ENCODE data around the gene PDHX.

Gene PDHX

DNA sequence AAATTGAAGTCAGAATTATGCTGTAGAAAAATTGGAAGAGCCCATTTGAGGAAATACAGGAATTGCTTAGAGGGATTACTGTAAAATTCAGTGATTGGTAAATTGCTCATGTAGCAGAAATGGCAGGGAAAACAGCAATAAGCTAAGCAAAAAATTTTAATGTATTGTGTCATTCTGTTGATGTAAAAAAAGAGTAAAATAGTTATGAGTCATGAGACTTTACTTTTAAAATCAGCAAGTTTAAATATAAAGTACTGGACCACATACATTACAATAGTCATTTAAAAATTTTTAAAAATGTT, 10.4 kb downstream of the PDHX start:
- no peak overlapping the region for H3K4me3 ChIP-seq (ENCODE audit: insufficient read depth, low read depth, low read length, poor library complexity, severe bottlenecking)
- peaks cover 3% of the 10 kb centered on the region for H3K4me1 ChIP-seq (ENCODE audit: control insufficient read depth, insufficient read depth, low read length, poor library complexity, severe bottlenecking)
- H3K36me3 ChIP-seq (ENCODE audit: control insufficient read depth, insufficient read depth, low read length), result peaks cover 4% of the 10 kb centered on the region
- no peak for DNase-seq
- H3K27me3 ChIP-seq (replicated peaks; ENCODE audit: control insufficient read depth, insufficient read depth, low read length, poor library complexity, severe bottlenecking), result no peaks in the 10 kb centered on the region
- no peaks in the 10 kb centered on the region for H3K9me3 ChIP-seq (ENCODE audit: control insufficient read depth, low read length)
- H3K27ac ChIP-seq (ENCODE audit: insufficient read depth, low read length, poor library complexity, severe bottlenecking), result no peak overlapping the region

DNA sequence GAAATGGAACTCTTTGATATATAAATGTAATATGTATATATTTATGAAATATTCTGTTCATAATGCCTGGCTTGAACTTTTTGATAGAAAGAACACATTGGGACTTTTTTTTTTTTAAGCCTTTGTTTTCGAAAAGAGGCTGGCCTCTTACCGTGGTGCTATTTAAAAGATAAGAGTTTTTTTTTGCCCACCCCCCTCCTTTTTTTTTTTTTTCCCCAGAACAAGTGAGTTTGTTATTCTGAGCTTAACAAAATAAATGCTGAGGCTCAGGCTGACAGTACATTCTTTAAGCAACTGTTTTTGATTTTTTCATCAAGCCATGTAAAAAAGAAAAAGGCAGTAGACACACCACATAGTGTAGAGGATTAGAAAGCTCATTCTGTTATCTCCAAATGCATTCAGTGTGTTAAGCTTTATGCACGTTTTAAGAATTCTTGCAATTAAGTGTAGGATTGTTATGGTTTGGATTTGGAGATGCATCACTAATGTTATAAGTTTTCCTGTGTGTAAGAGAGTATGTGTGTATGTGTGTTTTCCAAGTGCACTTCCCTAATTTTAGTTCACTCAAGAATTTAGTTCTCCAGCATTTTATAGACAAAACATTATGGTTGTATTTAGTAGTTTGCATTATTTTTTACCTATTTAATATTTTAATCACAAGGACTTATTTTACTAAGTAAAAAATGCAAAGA, 12.0 kb downstream of the PDHX start:
- DNase-seq, result no peak
- Histone ChIP-seq H3K4me1 (ENCODE audit: control insufficient read depth, insufficient read depth, low read length, poor library complexity, severe bottlenecking) (peaks cover 3% of the 10 kb centered on the region), H3K9me3 (ENCODE audit: control insufficient read depth, low read length) (no peaks in the 10 kb centered on the region), H3K27me3 (replicated peaks; ENCODE audit: control insufficient read depth, insufficient read depth, low read length, poor library complexity, severe bottlenecking) (no peaks in the 10 kb centered on the region), H3K27ac (ENCODE audit: insufficient read depth, low read length, poor library complexity, severe bottlenecking) (no peak overlapping the region), H3K36me3 (ENCODE audit: control insufficient read depth, insufficient read depth, low read length) (peaks cover 10% of the 10 kb centered on the region), H3K4me3 (ENCODE audit: insufficient read depth, low read depth, low read length, poor library complexity, severe bottlenecking) (no peak overlapping the region)

GRCh38 chr11:34928960-34929680, 12.7 kb downstream of the PDHX start:
- Histone ChIP-seq H3K36me3 (ENCODE audit: control insufficient read depth, insufficient read depth, low read length) (peaks cover 10% of the 10 kb centered on the region), H3K9me3 (ENCODE audit: control insufficient read depth, low read length) (no peaks in the 10 kb centered on the region), H3K4me1 (ENCODE audit: control insufficient read depth, insufficient read depth, low read length, poor library complexity, severe bottlenecking) (peaks cover 3% of the 10 kb centered on the region), H3K27ac (ENCODE audit: insufficient read depth, low read length, poor library complexity, severe bottlenecking) (no peak overlapping the region), H3K4me3 (ENCODE audit: insufficient read depth, low read depth, low read length, poor library complexity, severe bottlenecking) (no peak overlapping the region), H3K27me3 (replicated peaks; ENCODE audit: control insufficient read depth, insufficient read depth, low read length, poor library complexity, severe bottlenecking) (no peaks in the 10 kb centered on the region)
- no peak for DNase-seq

DNA sequence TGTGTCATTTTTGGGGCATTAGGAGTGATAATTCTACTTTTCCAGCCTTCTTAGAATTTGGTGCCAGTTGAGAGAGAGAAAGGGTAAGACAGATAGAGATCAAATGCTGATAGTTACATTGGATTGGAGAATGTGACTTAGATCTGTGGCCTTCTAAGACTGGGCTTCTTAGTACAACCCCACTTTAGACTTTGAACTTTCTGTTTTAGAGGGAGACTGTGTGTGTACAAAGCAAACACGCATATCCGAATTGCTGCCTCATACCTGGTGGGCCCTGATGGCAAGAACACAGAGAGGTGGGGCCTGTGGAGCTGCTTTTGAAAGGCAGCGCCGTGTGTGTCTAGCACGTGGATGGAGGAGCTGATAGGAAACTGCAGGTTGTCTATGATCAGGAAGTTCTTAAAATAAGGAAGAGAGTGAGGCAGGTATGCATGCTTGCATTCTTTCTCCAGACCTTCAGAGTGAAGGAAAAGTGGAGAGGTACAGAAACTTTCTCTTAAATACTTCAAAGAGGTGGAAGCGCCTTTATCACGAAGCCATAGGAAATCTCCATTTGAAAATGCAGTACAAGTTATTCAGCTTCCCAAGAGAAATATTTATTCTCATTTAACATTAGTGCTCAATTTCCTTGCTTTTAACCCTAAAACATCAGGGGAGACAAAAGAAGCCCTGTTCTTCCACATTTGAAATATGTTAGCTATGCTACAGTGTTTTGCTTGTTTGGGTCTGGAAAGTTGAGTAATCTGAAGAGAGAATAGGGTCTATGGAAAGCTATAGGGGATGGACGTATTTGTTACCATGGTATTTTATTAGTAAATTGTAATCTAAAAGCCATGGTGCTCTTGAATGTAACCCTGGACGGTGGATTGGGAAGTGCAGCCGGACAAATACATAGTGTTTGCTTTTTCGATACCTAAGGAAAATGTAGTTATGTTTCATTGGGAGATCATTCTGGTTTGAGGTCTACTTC, 13.7 kb downstream of the PDHX start:
- DNase-seq, result no peak
- Histone ChIP-seq H3K27ac (ENCODE audit: insufficient read depth, low read length, poor library complexity, severe bottlenecking) (no peak overlapping the region), H3K9me3 (ENCODE audit: control insufficient read depth, low read length) (no peaks in the 10 kb centered on the region), H3K27me3 (replicated peaks; ENCODE audit: control insufficient read depth, insufficient read depth, low read length, poor library complexity, severe bottlenecking) (no peaks in the 10 kb centered on the region), H3K4me1 (ENCODE audit: control insufficient read depth, insufficient read depth, low read length, poor library complexity, severe bottlenecking) (peaks cover 3% of the 10 kb centered on the region), H3K4me3 (ENCODE audit: insufficient read depth, low read depth, low read length, poor library complexity, severe bottlenecking) (no peak overlapping the region), H3K36me3 (ENCODE audit: control insufficient read depth, insufficient read depth, low read length) (peaks cover 10% of the 10 kb centered on the region)

- no peak for DNase-seq
- Histone ChIP-seq H3K27ac (ENCODE audit: insufficient read depth, low read length, poor library complexity, severe bottlenecking) (no peak overlapping the region), H3K4me3 (ENCODE audit: insufficient read depth, low read depth, low read length, poor library complexity, severe bottlenecking) (no peak overlapping the region), H3K4me1 (ENCODE audit: control insufficient read depth, insufficient read depth, low read length, poor library complexity, severe bottlenecking) (no peaks in the 10 kb centered on the region), H3K36me3 (ENCODE audit: control insufficient read depth, insufficient read depth, low read length) (peaks cover 6% of the 10 kb centered on the region), H3K9me3 (ENCODE audit: control insufficient read depth, low read length) (no peaks in the 10 kb centered on the region), H3K27me3 (replicated peaks; ENCODE audit: control insufficient read depth, insufficient read depth, low read length, poor library complexity, severe bottlenecking) (no peaks in the 10 kb centered on the region)
These were observed 20.7 kb downstream of the PDHX start for GRCh38 chr11:34936945-34937629.

DNA sequence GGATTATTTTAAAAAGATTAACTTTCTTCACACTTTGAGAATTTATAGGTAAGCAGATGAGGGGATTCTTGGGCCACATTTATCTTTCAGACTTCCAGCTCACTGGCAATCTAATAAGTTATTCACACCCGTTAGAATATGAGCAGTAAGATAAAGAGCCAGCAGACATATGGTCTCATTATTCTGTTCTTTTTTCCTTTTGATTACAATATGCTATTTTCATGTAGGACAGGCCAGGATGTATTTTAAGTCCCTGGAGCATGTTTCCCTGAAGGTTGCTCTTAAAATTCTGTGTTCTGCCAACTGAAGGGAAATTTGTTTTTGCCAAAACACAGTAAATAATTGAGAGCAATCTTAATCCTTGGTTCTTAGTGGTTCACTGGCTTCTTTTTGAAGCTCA, 22.2 kb downstream of the PDHX start:
- no peaks in the 10 kb centered on the region for H3K4me1 ChIP-seq (ENCODE audit: control insufficient read depth, insufficient read depth, low read length, poor library complexity, severe bottlenecking)
- H3K36me3 ChIP-seq (ENCODE audit: control insufficient read depth, insufficient read depth, low read length), result no peaks in the 10 kb centered on the region
- no peak for DNase-seq
- no peak overlapping the region for H3K27ac ChIP-seq (ENCODE audit: insufficient read depth, low read length, poor library complexity, severe bottlenecking)
- H3K4me3 ChIP-seq (ENCODE audit: insufficient read depth, low read depth, low read length, poor library complexity, severe bottlenecking), result no peak overlapping the region
- H3K9me3 ChIP-seq (ENCODE audit: control insufficient read depth, low read length), result no peaks in the 10 kb centered on the region
- H3K27me3 ChIP-seq (replicated peaks; ENCODE audit: control insufficient read depth, insufficient read depth, low read length, poor library complexity, severe bottlenecking), result no peaks in the 10 kb centered on the region

- H3K27me3 ChIP-seq (replicated peaks; ENCODE audit: control insufficient read depth, insufficient read depth, low read length, poor library complexity, severe bottlenecking), result no peaks in the 10 kb centered on the region
- no peak overlapping the region for H3K27ac ChIP-seq (ENCODE audit: insufficient read depth, low read length, poor library complexity, severe bottlenecking)
- no peak overlapping the region for H3K4me3 ChIP-seq (ENCODE audit: insufficient read depth, low read depth, low read length, poor library complexity, severe bottlenecking)
- no peaks in the 10 kb centered on the region for H3K4me1 ChIP-seq (ENCODE audit: control insufficient read depth, insufficient read depth, low read length, poor library complexity, severe bottlenecking)
- no peak for DNase-seq
- H3K9me3 ChIP-seq (ENCODE audit: control insufficient read depth, low read length), result no peaks in the 10 kb centered on the region
- H3K36me3 ChIP-seq (ENCODE audit: control insufficient read depth, insufficient read depth, low read length), result no peaks in the 10 kb centered on the region
These were observed 23.7 kb downstream of the PDHX start for GRCh38 chr11:34940026-34940677.

DNA sequence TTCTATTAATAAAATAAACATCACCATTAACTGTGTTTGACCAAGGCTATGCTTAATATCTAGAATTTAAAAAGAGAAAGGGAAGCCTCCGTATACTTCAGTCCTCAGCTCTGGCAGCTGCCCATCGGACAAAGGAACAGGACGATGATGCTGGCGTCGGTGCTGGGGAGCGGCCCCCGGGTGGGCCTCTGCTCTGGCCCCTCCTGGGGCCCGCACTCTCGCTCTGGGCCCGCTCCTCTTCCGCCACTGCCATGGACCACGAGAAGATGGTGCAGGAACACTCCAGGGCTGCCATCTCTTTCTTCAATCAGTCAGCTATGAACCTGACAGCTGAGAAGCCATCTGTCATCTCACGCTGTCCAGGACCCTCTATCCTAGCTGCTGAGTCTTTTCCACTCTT, 25.3 kb downstream of the PDHX start:
- no peaks in the 10 kb centered on the region for H3K9me3 ChIP-seq (ENCODE audit: control insufficient read depth, low read length)
- H3K27me3 ChIP-seq (replicated peaks; ENCODE audit: control insufficient read depth, insufficient read depth, low read length, poor library complexity, severe bottlenecking), result no peaks in the 10 kb centered on the region
- no peak for DNase-seq
- H3K36me3 ChIP-seq (ENCODE audit: control insufficient read depth, insufficient read depth, low read length), result no peaks in the 10 kb centered on the region
- no peak overlapping the region for H3K27ac ChIP-seq (ENCODE audit: insufficient read depth, low read length, poor library complexity, severe bottlenecking)
- no peak overlapping the region for H3K4me3 ChIP-seq (ENCODE audit: insufficient read depth, low read depth, low read length, poor library complexity, severe bottlenecking)
- no peaks in the 10 kb centered on the region for H3K4me1 ChIP-seq (ENCODE audit: control insufficient read depth, insufficient read depth, low read length, poor library complexity, severe bottlenecking)

- Histone ChIP-seq H3K36me3 (ENCODE audit: control insufficient read depth, insufficient read depth, low read length) (no peaks in the 10 kb centered on the region), H3K4me3 (ENCODE audit: insufficient read depth, low read depth, low read length, poor library complexity, severe bottlenecking) (no peak overlapping the region), H3K27ac (ENCODE audit: insufficient read depth, low read length, poor library complexity, severe bottlenecking) (no peak overlapping the region), H3K27me3 (replicated peaks; ENCODE audit: control insufficient read depth, insufficient read depth, low read length, poor library complexity, severe bottlenecking) (no peaks in the 10 kb centered on the region), H3K9me3 (ENCODE audit: control insufficient read depth, low read length) (no peaks in the 10 kb centered on the region), H3K4me1 (ENCODE audit: control insufficient read depth, insufficient read depth, low read length, poor library complexity, severe bottlenecking) (no peaks in the 10 kb centered on the region)
- DNase-seq, result no peak
These were observed 28.3 kb downstream of the PDHX start for GRCh38 chr11:34944692-34945091.
